ENCODE results near the gene LYRM4.

DNA sequence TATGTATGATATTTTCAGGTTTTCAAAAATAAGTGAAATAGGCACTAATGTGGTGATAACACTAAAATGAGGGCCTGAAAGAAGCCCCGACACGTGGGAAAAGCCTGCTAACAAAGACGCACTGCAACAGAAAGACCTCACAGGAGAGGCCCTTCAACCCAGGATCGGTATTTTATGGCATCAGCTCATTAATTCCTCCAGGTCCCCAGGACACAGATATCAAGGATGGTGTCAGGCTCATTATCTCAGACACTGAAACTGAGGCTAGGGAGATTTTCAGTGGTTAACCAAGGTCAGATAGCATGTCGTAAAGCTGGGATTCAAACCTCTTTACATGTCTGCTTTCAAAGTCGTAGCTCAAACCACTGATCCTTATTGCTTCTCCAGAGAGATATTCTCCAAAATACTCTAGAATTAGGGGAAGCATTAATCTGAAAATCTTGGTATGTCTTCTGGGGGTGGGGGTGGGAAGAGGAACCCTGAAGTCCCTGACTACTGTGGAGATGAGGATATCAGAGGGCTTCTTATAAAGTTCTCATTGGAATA lies 111.5 kb downstream of the LYRM4 start:
- TF ChIP-seq, protein P1, sequence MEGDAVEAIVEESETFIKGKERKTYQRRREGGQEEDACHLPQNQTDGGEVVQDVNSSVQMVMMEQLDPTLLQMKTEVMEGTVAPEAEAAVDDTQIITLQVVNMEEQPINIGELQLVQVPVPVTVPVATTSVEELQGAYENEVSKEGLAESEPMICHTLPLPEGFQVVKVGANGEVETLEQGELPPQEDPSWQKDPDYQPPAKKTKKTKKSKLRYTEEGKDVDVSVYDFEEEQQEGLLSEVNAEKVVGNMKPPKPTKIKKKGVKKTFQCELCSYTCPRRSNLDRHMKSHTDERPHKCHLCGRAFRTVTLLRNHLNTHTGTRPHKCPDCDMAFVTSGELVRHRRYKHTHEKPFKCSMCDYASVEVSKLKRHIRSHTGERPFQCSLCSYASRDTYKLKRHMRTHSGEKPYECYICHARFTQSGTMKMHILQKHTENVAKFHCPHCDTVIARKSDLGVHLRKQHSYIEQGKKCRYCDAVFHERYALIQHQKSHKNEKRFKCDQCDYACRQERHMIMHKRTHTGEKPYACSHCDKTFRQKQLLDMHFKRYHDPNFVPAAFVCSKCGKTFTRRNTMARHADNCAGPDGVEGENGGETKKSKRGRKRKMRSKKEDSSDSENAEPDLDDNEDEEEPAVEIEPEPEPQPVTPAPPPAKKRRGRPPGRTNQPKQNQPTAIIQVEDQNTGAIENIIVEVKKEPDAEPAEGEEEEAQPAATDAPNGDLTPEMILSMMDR (IDR thresholded peaks at IDR 0.05), result no peak
- no peak for TF ChIP-seq EZH2 (IDR thresholded peaks at IDR 0.05; ENCODE audit: borderline replicate concordance, insufficient read depth, low read depth, low read length, poor library complexity, severe bottlenecking)
